Measurements from ENCODE around the gene ATE1.

DNA sequence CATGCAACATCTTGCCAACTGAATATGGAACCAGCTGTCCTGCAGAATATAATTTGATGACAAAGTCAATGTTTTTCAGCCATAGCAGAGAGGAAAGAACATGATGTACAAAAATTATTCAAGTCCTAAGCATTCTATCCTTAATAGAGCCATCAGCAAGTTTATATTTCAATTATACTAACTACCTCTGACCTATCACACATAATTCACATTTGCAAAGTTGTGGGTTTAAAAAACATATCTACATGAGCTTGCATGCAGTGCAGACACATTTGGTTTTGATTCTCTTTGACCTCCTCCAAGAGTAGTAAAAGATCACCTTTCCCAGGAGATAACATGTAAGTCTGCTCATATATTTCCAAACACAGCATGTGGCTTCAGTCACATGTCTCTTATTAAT is 203.5 kb downstream of the ATE1 start:
- no peak for TF ChIP-seq KAT7 (CRISPR knock-in tag; IDR thresholded peaks at IDR 0.05; ENCODE audit: borderline replicate concordance)
- TF ChIP-seq, protein P1, sequence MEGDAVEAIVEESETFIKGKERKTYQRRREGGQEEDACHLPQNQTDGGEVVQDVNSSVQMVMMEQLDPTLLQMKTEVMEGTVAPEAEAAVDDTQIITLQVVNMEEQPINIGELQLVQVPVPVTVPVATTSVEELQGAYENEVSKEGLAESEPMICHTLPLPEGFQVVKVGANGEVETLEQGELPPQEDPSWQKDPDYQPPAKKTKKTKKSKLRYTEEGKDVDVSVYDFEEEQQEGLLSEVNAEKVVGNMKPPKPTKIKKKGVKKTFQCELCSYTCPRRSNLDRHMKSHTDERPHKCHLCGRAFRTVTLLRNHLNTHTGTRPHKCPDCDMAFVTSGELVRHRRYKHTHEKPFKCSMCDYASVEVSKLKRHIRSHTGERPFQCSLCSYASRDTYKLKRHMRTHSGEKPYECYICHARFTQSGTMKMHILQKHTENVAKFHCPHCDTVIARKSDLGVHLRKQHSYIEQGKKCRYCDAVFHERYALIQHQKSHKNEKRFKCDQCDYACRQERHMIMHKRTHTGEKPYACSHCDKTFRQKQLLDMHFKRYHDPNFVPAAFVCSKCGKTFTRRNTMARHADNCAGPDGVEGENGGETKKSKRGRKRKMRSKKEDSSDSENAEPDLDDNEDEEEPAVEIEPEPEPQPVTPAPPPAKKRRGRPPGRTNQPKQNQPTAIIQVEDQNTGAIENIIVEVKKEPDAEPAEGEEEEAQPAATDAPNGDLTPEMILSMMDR (IDR thresholded peaks at IDR 0.05): no peak
- TF ChIP-seq FOXP1 (CRISPR knock-in tag; IDR thresholded peaks at IDR 0.05; ENCODE audit: borderline replicate concordance): no peak
- TF ChIP-seq ATF3 (CRISPR knock-in tag; conservative IDR thresholded peaks at IDR 0.05): no peak
- TF ChIP-seq, protein P2, sequence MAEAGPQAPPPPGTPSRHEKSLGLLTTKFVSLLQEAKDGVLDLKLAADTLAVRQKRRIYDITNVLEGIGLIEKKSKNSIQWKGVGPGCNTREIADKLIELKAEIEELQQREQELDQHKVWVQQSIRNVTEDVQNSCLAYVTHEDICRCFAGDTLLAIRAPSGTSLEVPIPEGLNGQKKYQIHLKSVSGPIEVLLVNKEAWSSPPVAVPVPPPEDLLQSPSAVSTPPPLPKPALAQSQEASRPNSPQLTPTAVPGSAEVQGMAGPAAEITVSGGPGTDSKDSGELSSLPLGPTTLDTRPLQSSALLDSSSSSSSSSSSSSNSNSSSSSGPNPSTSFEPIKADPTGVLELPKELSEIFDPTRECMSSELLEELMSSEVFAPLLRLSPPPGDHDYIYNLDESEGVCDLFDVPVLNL (CRISPR knock-in tag; IDR thresholded peaks at IDR 0.05; ENCODE audit: borderline replicate concordance, low read depth): no peak
- TF ChIP-seq TEAD1 (CRISPR knock-in tag; IDR thresholded peaks at IDR 0.05): no peak
- no peak for TF ChIP-seq MAX (CRISPR knock-in tag; IDR thresholded peaks at IDR 0.05)
- no peak for TF ChIP-seq SP1 (CRISPR knock-in tag; conservative IDR thresholded peaks at IDR 0.05)
- no peak for TF ChIP-seq ATF2 (CRISPR knock-in tag; IDR thresholded peaks at IDR 0.05; ENCODE audit: borderline replicate concordance, low read depth)
- no peak for TF ChIP-seq ESRRA (CRISPR knock-in tag; IDR thresholded peaks at IDR 0.05; ENCODE audit: borderline replicate concordance)
- no peak for TF ChIP-seq JAZF1 (CRISPR knock-in tag; IDR thresholded peaks at IDR 0.05)

Data from WTC11 (cell line).